Endometrial microvascular endothelial cells (primary cell): Measurements from ENCODE around the gene NET1. TPM values are rescaled to one million over a fixed set of nuclear protein-coding genes. Genes with fewer than 3 reads are reported as not detected.

Experiments used
- in situ Hi-C: cut with HindIII; loops from 2 replicates; pipeline ENCODE4 v1.10.0; 2017; ENCODE audit warnings: low sequenced_read_pairs, low pct_unique_long_range_greater_than_20kb; ENCODE audit errors: inconsistent ontology term
- total RNA-seq: library from RNA; depleted of rRNA; stranded (reverse); fragments of >200 nt; gene quantifications from one replicate; pipeline ENCODE4 v1.2.3, GENCODE V29; 2015; ENCODE audit errors: inconsistent ontology term

The NET1 gene
- total RNA-seq, 1 donor from 2014 or later = 41.0 TPM

DNA sequence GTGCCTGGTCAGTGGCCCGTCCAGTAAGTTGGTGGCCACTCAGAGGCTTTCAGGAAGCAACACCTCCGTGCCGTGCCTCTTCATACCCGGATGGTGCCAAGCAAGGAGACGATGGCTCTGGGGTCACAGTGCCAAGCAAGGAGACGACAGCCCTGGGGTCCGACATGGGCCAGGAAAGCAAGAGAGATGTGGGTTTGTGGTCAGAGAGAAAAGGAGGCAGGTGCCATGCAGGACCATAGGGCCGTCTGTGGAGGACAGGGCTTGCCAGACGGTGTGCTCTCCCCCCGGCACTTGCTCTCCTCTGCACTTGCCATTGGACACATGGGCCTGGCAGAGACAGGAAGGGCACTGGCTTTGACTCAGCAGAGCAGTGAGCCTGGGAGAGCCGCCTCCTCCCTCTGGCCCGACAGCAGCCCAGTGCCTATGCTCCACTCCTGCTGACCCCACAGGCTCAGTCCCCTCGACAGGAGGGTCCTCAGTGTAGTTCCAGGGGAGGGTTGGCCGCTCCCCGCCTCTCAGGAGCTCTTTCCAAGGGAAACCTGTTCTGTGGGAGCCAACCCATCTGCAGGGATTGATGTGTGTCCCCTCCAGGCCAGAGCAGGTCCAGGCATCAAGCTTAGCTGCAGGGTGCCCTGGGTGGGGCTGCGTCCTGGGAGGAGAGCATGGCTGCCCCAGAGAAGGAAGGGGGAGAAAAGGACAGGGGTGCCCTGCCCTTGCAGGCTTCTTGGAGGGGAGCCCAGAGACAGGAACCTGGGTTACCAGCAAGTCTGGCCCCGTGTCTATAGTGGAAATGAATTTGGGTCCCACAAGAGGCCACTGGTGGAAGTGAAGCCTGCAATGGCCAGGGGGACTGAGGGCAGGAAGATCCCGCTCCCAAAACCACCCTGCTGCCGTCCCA lies 94.6 kb downstream of the NET1 start:
- in situ Hi-C loops = no loop called here

DNA sequence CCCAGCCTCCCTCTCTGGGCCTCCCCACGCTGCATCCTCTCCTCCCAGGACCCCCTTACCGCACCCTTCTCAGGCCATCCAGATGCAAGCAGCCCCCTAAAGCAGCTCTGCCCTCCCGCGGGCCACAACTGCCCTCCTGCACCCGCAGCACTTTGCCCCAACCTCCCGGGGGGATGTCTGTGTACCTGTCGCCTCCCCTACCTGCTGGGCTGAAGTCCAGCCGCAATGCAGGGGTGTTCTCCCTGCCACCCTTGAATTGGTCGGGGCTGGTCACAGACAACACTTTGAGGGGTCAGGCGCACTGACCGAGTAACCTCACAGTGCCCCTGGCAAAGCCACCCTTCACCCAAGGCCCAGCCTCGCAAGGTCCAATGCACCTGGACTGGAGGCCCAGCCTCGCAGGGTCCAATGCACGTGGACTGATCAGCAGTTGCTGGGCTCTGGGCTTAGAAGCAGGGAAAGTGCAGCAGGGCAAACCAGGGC lies 95.3 kb downstream of the NET1 start:
- in situ Hi-C loops = no loop called here

DNA sequence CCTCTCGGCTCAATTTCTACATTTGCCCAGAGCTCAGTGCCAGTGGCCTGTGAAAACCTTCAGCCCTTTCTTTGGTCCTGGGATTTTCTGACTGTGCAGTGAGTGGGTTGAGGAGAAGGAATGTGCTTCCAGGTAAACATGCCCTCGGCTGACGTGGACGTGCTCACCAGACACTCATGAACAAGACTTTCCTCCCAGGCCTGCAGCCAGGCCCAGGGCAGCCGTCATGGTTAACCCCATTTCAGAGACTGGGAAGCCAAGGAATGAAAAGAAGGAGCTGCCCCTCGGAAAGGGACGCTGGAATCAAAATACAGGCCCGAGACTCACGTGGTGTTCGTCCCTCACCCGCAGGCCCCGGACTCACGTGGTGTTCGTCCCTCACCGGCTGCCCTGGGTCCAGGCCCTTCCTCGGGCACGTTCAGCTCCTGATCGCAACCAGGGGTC lies 95.8 kb downstream of the NET1 start:
- in situ Hi-C loops = no loop called here

Other genes with a start within 250 kb of the NET1 start
- not detected for gene AKR1C8, start 227.4 kb upstream of the NET1 start, total RNA-seq
- gene AKR1C4, start 215.7 kb upstream of the NET1 start, total RNA-seq = not detected
- gene UCN3, start 47.6 kb upstream of the NET1 start, total RNA-seq = not detected
- 0.84 TPM for gene TUBAL3, start 7.7 kb upstream of the NET1 start, total RNA-seq
- not detected for gene CALML5, start 87.0 kb downstream of the NET1 start, total RNA-seq
- not detected for gene CALML3, start 112.4 kb downstream of the NET1 start, total RNA-seq